ENCODE measurements around the gene CLRN2. TPM values are rescaled to one million over a fixed set of nuclear protein-coding genes. Genes with fewer than 3 reads are reported as not detected.
A peak's percentile ranks its signal among the peaks of the same experiment; 100 is the strongest.

The CLRN2 gene
- total RNA-seq, 4 donors from 2014 or later: not detected

GRCh38 chr4:17476853-17477252 lies 38.1 kb upstream of the CLRN2 start:
- ATAC-seq: no peak
- Histone ChIP-seq H3K36me3 (no peaks in the 10 kb centered on the region), H3K4me3 (no peak overlapping the region), H3K4me1 (peaks cover 0 to 5% of the 10 kb centered on the region in 2 donors), H3K27ac (no peak overlapping the region), H3K27me3 (no peaks in the 10 kb centered on the region), H3K9me3 (no peaks in the 10 kb centered on the region)
- in situ Hi-C loops (cut with MboI; ENCODE audit: low sequenced_read_pairs in 4 of 4): no loop called here
- TF ChIP-seq POLR2A (IDR thresholded peaks at IDR 0.05): no peak
- no peak for TF ChIP-seq CTCF (IDR thresholded peaks at IDR 0.05 in 4 of 5, conservative IDR thresholded peaks at IDR 0.05 in 1 of 5)
- intact Hi-C loops (cut with DNase I; ENCODE audit: low total_unique reads): no loop called here
- DNase-seq: no peak

GRCh38 chr4:17477774-17478472 lies 37.0 kb upstream of the CLRN2 start:
- H3K36me3 ChIP-seq: peaks cover 0 to 4% of the 10 kb centered on the region in 2 donors
- in situ Hi-C loops (cut with MboI; ENCODE audit: low sequenced_read_pairs in 4 of 4): no loop called here
- intact Hi-C loops (cut with DNase I; ENCODE audit: low total_unique reads): no loop called here
- DNase-seq (no peak), ATAC-seq (no peak)
- H3K27me3 ChIP-seq: no peaks in the 10 kb centered on the region
- H3K4me3 ChIP-seq: no peak overlapping the region
- no peak overlapping the region for H3K27ac ChIP-seq
- H3K4me1 ChIP-seq: peaks cover 0 to 5% of the 10 kb centered on the region in 2 donors
- H3K9me3 ChIP-seq: no peaks in the 10 kb centered on the region
- TF ChIP-seq POLR2A (IDR thresholded peaks at IDR 0.05): no peak
- no peak for TF ChIP-seq CTCF (IDR thresholded peaks at IDR 0.05 in 4 of 5, conservative IDR thresholded peaks at IDR 0.05 in 1 of 5)

GRCh38 chr4:17480210-17480927 lies 34.6 kb upstream of the CLRN2 start:
- DNase-seq (no peak), ATAC-seq (peak in 1 of 2 donors; percentile 12)
- Histone ChIP-seq H3K27me3 (no peaks in the 10 kb centered on the region), H3K36me3 (peaks cover 0 to 20% of the 10 kb centered on the region in 2 donors), H3K9me3 (no peaks in the 10 kb centered on the region), H3K4me1 (peaks cover 0 to 5% of the 10 kb centered on the region in 2 donors), H3K4me3 (no peak overlapping the region), H3K27ac (no peak overlapping the region)
- TF ChIP-seq POLR2A (IDR thresholded peaks at IDR 0.05): no peak
- TF ChIP-seq CTCF (IDR thresholded peaks at IDR 0.05 in 4 of 5, conservative IDR thresholded peaks at IDR 0.05 in 1 of 5): no peak
- in situ Hi-C loops (cut with MboI; ENCODE audit: low sequenced_read_pairs in 4 of 4): no loop called here
- intact Hi-C loops (cut with DNase I; ENCODE audit: low total_unique reads): no loop called here

GRCh38 chr4:17480955-17481354 lies 34.0 kb upstream of the CLRN2 start:
- H3K4me3 ChIP-seq: no peak overlapping the region
- H3K27ac ChIP-seq: no peak overlapping the region
- in situ Hi-C loops (cut with MboI; ENCODE audit: low sequenced_read_pairs in 4 of 4) (no loop called here), intact Hi-C loops (cut with DNase I; ENCODE audit: low total_unique reads) (no loop called here)
- peaks cover 0 to 5% of the 10 kb centered on the region in 2 donors for H3K4me1 ChIP-seq
- DNase-seq: no peak
- TF ChIP-seq CTCF (IDR thresholded peaks at IDR 0.05 in 4 of 5, conservative IDR thresholded peaks at IDR 0.05 in 1 of 5): no peak
- TF ChIP-seq POLR2A (IDR thresholded peaks at IDR 0.05): no peak
- H3K9me3 ChIP-seq: no peaks in the 10 kb centered on the region
- H3K27me3 ChIP-seq: no peaks in the 10 kb centered on the region
- H3K36me3 ChIP-seq: peaks cover 0 to 23% of the 10 kb centered on the region in 2 donors
- ATAC-seq: no peak

Measured in gastrocnemius medialis (tissue), 4 donors.